IPS-11a (cell line): ENCODE measurements around the gene CD200.

Experiments used
- H3K4me3 ChIP-seq: one replicate; pipeline ENCODE4 v1.5.1; 2013; ENCODE audit warnings: low read depth, low read length, control low read depth

CD200 gene

GRCh38 chr3:112331851-112332250, 1.1 kb upstream of the CD200 start:
- no peak overlapping the region for H3K4me3 ChIP-seq

DNA sequence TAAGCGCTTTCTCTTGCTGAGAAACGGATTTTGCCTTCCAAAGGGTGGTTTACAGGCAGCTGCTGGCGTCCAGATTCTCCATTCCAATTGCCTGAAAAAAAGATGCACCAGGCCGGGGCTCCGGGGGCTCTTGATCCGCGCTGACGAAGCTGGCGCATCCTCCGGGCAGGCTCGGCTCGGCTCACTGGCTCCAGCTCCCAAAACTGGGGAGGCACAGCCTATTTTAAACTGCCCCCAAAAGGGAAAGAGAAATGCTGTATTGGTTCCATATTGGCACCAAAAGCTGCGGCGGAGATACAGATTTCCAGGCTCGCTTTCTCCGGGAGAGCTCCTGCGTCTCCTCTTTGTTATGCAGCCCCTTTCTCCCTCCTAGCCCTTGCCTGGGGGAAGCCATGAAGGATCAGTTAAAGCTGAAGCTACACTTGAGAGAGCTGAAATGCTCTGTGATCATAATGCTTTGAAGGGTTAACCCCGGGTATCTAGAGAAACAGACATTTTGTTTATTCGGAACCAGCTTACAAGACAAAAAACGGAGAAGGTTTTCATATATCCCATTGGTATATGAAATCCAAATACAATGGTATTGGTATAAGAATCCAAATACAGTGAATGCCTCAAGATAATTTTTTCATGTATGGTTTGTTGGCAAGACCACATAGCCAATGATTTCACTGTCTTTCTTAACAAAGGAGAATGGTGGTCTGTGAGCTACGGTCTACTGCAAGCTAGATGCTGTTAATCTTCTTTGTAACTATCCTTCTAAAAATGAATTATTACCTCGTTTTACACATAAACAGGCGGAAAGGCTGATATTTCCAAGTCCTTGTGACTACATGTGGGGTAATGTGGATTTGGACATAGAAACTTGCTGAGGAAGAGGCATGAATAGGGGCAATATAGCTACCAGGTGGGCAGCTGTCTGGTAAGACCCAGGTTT, 693 bp downstream of the CD200 start:
- H3K4me3 ChIP-seq, result peak overlapping the region; percentile 70

DNA sequence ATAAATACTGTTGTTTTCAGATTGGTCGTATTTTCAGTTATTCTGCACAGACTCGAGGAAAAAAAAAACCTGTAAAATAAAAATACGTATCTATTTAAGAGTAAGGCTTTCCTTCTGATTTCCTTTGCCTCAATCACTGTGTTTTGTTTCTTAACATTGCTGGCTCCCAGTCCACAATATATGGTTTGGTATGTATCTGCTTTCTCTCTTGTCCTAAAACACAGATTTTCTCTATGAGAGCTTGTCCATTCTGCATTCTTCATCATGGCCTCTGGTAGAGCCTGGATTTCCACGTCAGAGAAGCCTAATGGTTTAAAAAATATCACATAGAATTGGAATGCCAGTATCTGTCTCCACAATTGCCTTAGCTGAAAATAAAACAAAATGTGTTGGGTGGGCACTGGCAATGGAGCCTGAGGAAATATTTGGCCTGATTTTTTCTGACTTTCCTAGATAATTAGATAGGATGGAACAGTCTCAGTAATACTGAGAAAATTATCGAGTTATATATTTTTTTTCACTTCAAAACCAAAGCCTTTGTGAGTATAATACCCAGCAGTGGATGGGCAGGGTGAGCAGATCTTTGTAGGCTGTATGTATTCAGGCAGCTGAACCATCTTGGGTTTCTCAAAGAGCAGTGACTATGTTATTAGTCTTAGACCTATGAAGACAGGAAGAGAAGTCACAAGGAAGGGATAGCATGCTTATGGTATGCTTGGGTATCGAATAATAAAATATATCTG, 1.9 kb downstream of the CD200 start:
- peak overlapping the region; percentile 70 for H3K4me3 ChIP-seq

- no peak overlapping the region for H3K4me3 ChIP-seq
Observed at GRCh38 chr3:112335434-112335781, 2.5 kb downstream of the CD200 start.

DNA sequence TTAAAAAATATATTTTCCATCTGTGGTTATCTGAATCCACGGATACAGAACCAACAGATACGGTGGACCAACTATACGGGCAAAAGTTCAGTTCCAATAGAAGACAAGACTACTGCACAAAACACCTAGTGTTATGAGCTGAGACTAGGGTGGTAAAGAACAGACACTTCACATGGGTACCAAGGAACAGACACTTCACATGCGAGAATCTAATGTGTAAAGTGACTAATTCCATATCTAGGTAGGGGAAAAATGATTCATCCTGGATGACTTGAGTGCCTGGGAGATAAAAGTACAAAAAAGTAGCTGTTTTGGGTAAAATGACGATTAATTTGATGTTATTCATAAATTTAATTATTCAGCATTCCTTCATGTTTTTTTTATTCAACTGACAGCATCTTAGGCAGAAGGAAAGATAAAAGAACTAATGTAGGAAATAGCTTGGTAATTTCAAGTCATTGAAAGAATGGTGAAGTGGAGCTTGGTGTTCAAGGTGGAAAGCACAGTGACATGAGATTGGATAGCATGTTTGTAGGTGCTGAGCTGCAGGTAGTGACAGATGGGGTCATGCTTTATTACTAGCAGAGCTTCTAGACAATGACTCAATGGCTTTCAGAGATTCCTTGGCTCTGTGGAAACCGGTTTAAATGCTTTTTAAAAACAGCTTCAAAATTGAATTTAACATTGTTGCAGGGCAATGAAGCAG, 5.2 kb downstream of the CD200 start:
- no peak overlapping the region for H3K4me3 ChIP-seq

GRCh38 chr3:112338727-112339056, 5.7 kb downstream of the CD200 start:
- no peak overlapping the region for H3K4me3 ChIP-seq

- no peak overlapping the region for H3K4me3 ChIP-seq
Observed at GRCh38 chr3:112339134-112339533, 6.2 kb downstream of the CD200 start.

GRCh38 chr3:112339609-112340008, 6.7 kb downstream of the CD200 start:
- no peak overlapping the region for H3K4me3 ChIP-seq

GRCh38 chr3:112341386-112341785, 8.4 kb downstream of the CD200 start:
- H3K4me3 ChIP-seq, result no peak overlapping the region

DNA sequence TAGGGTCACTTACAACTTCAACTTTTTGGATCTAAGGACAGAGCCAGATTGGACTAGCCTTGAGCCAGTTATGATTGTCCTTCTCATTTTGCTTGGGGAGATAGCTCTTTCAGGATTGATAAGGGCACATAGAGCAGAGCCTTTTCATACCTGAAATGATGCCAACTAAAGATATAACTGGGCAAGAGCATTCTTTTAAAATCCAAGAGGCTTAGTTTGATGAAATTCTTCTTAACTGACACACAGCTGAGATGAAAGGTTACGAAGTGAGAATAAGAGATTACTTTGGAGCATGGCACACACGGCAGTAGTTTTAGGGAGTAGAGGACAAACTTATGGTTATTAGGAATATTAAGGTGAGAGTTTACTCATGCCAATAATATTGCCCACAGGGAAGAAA, 12.7 kb downstream of the CD200 start:
- H3K4me3 ChIP-seq, result no peak overlapping the region

DNA sequence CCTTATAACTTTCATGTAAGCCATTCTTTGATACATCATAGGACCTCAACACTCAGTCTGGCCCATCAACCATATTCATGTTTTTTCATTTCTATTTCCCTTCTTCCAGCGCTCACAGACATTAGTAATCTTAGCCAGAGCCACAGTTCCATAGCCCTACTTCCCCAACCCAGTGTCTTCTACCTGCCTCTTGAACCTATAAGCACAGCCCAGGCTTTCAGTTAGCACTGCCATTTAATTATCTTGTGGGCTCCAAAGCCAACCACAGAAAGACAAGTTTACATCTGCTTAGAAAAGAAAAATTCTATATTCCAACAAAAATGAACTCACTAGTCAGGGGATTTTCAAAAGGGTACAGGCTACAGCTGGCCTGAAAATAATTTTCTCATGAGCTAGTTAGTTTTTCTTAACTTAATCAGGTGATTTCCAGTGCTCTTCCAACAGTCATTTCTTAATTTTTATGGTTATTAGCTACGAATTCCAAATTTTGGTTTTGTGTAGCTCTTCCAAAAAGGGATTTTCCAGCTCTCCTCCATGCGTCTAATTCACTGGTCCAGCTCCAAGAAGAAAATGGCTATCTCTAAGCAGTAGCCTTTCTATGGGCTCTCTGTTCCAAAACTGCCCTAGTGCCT, 13.7 kb downstream of the CD200 start:
- H3K4me3 ChIP-seq, result no peak overlapping the region

GRCh38 chr3:112348943-112349342, 16.0 kb downstream of the CD200 start:
- H3K4me3 ChIP-seq, result no peak overlapping the region

DNA sequence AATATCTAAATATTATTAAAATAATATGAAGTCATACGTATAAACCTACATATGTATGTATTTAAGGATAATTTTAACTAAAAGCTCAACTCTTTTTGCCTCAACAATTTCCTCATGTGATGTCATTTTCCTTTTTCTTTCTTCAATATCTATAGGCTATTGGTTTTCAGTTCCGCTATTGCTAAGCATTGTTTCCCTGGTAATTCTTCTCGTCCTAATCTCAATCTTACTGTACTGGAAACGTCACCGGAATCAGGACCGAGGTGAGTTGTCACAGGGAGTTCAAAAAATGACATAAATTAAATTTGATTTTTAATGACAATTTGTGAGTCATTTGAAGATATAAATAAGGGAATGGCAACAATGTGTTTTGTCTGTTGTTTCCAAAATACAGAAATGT, 16.6 kb downstream of the CD200 start:
- no peak overlapping the region for H3K4me3 ChIP-seq

- H3K4me3 ChIP-seq, result no peak overlapping the region
Observed at GRCh38 chr3:112350018-112350810, 17.3 kb downstream of the CD200 start.

DNA sequence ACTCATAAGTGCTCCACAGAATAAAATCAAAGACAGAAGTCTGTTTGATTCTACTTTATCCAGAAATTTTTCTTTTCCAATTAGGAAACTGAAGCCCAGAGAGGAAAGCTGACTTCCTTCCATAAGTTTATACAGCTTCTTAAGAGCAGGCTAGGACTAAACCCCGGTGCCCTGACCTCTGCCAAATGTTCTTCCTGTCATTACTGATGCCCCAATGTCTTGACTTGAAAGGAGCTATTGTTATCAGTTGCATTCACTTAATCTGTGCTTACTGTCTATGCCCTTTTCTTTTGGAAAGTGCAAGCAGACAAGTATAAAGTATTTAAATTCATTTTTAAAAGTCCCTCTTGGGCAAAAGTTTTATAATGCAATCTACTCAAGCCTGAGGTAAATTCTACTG, 18.1 kb downstream of the CD200 start:
- H3K4me3 ChIP-seq, result no peak overlapping the region

GRCh38 chr3:112351823-112352222, 18.9 kb downstream of the CD200 start:
- no peak overlapping the region for H3K4me3 ChIP-seq

DNA sequence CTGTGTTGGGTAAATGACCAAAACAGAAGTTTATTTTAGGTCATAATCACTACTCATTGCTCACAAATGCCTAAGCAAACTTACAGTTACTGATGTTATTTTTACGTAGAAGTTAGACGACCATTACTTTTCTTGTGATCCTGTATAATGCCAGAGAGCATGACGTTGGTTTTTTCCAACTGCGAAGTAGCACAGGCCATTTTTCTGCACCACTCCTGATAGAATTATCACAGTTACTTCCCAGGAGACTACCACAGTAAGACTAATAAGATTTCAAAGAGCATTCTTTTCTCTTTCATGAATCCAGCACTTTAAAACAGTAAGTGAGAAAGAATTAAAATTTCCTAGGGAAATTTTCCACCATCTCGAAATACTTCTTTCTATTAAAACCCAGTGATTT, 19.8 kb downstream of the CD200 start:
- no peak overlapping the region for H3K4me3 ChIP-seq

DNA sequence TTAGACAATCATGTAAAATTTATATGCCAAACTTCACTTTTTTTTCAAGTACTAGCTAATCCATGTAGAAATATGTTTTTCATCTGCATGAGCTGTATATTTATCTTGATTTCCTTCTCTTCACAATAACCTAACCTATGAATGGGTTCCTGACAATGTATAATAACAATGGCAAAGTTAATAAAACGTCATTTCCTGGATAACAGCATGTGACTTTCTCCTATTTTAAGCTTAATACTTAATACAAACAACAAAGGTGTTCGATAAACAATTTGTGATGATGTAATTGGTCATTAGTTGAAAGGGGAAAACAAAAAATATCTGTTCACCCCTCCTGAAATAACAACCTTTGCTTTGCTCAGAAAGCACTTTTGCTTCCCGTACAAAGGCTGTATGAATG, 20.4 kb downstream of the CD200 start:
- no peak overlapping the region for H3K4me3 ChIP-seq

GRCh38 chr3:112354642-112355306, 21.8 kb downstream of the CD200 start:
- no peak overlapping the region for H3K4me3 ChIP-seq

DNA sequence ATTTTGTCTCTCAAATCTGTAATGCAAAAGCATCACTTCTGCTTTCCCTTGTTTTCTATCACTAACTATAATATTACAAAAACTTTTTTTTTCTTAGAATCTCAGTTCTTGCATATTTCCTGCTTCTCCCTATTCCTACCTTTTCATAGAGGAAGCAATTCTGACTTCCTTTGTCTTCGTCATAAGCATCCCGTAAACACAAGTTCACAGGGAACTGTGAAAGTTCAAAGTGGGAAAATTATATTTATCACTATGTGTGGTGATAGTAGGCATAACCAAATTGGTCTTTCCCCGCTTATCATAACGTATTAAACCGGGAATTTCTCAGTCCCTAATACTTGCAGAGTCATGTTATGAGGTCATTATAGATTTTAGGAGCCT, 22.3 kb downstream of the CD200 start:
- H3K4me3 ChIP-seq, result no peak overlapping the region
